VCaP (cell line): ENCODE measurements around the gene RUFY2.
A peak's percentile ranks its signal among the peaks of the same experiment; 100 is the strongest.
"Not testable (repeated sequence)": the region's sequence is repeated elsewhere in the genome, so short reads cannot be mapped to it uniquely, and the experiment has no call there.

Source experiments
- H3K27ac ChIP-seq: fragments of 450-650 bp; 2 replicates; pipeline ENCODE4 v1.5.1; 2017
- TF ChIP-seq, protein P1 (sequence below): fragments of 450-650 bp; conservative IDR thresholded peaks from 2 replicates; pipeline ENCODE4 v1.5.1; 2017; ENCODE audit warnings: mild to moderate bottlenecking, moderate library complexity

The RUFY2 gene

DNA sequence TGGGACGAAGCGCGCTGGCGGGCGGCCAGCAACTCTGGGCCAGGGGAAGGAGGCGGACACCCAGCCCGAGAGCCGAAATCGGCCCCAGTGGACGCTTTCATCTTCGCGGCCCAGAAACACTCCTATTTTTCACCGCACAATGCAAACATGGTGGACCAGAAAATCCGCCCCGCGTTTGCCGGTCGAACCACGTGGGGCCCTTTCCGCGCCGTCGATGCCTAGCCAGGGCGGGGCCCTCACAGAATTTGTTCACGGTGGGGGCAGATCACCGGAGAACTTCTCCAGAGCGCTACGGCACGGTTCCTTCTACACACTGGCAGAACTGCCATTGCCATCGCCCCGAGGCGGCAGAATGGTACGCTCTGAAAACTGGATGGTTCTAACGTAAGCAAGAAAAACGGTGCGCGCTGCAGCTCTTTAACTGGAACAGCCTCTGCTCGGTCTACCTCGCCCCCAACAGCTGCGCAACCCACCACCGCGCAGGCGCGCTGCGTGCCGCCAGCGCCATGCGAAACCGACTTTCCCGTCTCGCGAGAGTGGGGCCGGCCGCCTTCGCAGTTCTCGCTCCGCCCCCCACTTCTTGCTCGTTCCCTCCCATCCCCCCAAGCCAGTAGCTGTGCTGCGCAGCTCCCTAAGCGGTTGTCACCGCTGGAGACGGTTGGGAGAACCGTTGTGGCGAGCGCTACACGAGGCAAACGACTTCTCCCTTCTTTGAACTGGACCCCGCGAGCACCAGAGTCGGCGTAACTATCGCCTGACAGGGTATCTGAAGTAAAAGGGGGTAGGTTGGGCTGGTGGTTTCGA lies 75.4 kb downstream of the RUFY2 start, which contains the start of gene HNRNPH3:
Gene HNRNPH3, plus strand, starts transcription at position 610 of the 804 bp plus-strand sequence. CDS start 5,158 bp downstream, outside the sequence.
- peak within 1 kb of the TSS; percentile 98 for H3K27ac ChIP-seq
- TF ChIP-seq, protein P1, sequence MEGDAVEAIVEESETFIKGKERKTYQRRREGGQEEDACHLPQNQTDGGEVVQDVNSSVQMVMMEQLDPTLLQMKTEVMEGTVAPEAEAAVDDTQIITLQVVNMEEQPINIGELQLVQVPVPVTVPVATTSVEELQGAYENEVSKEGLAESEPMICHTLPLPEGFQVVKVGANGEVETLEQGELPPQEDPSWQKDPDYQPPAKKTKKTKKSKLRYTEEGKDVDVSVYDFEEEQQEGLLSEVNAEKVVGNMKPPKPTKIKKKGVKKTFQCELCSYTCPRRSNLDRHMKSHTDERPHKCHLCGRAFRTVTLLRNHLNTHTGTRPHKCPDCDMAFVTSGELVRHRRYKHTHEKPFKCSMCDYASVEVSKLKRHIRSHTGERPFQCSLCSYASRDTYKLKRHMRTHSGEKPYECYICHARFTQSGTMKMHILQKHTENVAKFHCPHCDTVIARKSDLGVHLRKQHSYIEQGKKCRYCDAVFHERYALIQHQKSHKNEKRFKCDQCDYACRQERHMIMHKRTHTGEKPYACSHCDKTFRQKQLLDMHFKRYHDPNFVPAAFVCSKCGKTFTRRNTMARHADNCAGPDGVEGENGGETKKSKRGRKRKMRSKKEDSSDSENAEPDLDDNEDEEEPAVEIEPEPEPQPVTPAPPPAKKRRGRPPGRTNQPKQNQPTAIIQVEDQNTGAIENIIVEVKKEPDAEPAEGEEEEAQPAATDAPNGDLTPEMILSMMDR, result no peak

DNA sequence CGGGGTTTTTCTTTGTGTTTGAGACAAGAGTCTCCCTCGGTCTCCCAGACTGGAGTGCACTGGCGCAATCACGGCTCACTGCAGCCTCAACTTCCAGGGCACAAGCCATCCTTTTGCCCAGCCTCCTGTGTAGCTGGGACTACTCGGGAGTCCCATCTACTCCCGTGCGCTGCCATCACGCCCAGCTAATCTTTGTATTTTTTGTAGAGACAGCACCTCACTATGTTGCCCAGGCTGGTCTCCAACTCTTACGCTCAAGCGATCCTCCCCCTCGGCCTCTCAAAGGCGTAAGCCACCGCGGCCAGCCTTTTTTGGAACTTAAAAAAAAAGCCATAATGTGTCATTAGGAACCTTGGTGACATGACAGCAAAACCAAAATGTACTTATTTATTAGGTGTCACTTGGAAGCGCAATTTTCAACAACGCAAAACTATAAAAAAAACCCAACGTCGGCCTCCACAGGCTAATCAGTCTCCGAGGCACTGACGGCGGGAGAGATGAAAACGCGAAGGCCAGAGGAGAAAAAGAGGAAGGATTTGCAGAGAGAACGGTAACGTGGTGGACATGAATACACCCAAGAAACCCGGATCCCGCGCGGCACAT lies 76.1 kb downstream of the RUFY2 start:
- H3K27ac ChIP-seq, result peak overlapping the region; percentile 98
- TF ChIP-seq, protein P1, result no peak

DNA sequence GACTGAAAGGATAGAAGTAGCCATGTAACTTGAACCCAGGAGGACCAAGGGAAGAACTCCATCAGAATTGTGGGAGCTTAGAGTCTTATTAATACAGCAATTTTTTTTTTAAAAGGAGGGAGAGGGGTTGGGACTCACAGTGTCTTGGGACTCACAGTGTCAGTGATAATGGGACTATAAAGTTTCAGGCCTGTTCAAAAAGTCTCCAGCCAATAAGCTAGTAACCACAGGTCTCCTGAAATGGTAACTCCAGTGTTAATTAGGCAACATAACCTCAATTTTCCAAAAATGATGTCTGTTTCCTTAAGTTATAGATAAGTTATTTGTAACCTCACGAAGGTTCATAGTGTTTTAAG lies 77.6 kb downstream of the RUFY2 start:
- TF ChIP-seq, protein P1, result no peak
- H3K27ac ChIP-seq, result peak overlapping the region; percentile 34

DNA sequence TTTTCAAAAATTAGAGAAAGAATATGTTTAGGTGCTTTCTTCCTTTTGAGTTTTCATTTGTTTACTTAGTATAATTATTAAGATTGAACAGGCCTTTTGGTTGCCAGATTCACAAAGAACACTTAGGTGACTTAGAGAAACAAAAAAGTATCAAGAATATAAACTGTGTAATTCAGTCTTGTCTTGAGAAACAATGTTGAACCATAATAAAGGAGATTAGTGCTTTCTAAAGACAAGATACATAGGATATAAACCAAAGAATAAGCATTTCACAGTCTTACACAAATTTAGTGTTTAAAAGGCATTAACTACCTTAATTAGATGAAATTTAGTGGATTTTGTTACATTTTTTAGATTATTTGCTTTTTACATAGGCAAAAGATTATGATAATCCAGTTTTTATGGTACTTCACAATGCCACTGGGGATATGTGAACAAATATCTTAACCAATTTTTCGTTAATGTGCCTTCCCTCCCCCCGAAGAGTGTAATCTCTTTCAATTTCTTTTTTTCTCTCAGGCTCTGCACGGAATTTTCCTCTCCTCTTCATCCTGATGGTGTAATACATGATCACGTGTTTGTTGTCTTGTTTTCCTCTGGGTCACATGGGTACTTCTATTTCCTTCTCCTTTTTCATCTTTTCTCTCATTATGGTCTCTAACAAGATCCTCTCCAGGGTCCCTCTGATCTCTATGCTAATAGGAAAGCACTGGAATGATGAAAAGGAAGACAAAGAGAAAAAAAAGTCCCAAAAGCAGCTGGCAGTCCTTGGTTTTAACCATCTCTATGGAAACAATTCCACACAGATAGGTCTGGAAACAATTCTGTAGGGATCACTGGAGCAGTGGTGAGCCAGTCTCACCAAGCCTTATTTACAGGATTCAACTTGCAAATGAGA lies 78.9 kb downstream of the RUFY2 start:
- H3K27ac ChIP-seq, result peak overlapping the region; percentile 34
- TF ChIP-seq, protein P1, result no peak

DNA sequence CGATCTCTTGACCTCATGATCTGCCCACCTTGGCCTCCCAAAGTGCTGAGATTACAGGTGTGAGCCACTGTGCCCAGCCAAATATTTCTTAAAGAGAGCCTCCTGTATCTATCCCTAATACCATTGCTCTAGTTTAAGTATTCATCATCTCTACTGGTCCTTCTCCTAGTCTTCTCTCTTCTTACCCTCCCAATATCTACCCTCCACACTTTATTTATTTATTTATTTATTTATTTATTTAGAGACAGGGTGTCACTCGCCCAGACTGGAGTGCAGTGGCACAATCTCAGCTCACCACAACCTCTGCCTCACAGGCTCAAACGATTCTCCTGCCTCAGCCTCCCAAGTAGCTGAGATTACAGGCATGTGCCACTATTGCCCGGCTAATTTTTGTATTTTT lies 82.7 kb downstream of the RUFY2 start:
- not testable (repeated sequence) for H3K27ac ChIP-seq

DNA sequence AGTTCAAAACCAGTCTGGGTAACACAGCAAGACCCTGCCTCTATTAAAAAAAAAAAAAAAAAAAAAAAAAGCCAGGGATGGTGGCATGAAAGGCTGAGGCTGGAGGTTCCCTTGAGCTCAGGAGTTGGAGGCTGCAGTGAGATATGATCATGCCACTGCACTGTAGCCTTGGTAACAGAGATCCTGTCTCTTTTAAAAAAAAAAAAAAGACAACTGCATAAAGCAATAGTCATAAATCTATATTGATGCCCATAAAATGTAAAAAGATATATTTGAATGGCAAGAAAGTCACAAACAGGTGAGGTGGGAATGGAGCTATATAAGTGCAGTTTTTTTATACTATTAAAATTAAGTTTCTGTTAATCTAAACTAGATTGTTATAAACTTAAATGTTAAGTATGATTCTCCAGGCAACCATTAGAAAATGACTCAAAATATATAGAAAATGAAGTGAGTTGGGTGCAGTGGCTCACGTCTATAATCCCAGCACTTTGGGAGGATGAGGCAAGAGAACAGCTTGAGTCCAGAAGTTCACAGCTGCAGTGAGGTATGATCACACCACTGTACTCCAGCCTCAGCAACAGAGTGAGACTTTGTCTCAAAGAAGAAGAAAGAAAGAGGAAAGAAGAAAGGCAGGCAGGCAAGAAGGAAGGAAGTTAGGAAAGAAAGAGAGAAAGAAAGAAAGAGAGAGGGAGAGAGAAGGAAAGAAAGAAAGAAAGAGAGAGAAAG lies 88.6 kb downstream of the RUFY2 start:
- TF ChIP-seq, protein P1, result no peak
- H3K27ac ChIP-seq, result no peak overlapping the region

DNA sequence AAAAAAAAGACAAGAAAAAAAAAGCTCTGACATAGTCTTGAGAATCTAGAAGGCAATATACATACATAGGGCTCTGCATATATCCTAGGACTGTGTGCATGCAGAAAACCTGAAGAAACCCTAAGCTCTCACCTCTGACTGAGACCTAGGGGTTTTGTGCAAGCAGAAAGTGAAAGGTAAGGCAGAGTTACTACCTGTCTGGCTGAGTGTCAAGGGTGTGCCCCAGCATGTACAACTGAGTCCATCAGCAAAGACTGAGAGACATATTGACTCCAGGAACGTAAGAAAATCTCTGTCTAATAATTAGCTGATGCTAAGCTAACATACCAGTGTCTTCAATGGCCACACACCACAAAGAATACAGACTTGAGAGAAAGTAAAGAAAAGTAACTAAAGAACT lies 91.5 kb downstream of the RUFY2 start:
- TF ChIP-seq, protein P1, result no peak
- no peak overlapping the region for H3K27ac ChIP-seq

DNA sequence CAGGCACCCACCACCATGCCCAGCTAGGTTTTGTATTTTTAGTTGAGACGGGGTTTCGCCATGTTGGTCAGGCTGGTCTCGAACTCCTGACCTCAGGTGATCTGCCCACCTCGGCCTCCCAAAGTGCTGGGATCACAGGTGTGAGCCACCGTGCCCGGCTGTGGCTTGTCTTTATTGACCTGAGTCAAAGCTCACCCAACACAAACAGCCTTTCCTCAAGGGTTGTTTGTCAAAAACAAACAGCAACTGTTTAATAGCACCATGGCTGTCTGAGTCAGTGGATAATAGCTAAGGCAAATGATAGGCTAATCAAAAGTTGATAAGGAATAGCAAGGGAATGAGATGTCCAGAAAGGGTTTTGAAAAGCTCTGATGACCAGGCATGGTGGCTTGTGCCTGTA lies 92.1 kb downstream of the RUFY2 start:
- H3K27ac ChIP-seq, result not testable (repeated sequence)
